SKM-1 treated with dmso at 0.1 percent for 144 hours (cell line): Measurements from ENCODE around the gene RPUSD4.

Experiments used
- DNase-seq: peaks from one replicate; lab custom pipeline; 2025; ENCODE audit not compliant: unreplicated experiment; lab: John Stamatoyannopoulos, UW

RPUSD4 gene

DNA sequence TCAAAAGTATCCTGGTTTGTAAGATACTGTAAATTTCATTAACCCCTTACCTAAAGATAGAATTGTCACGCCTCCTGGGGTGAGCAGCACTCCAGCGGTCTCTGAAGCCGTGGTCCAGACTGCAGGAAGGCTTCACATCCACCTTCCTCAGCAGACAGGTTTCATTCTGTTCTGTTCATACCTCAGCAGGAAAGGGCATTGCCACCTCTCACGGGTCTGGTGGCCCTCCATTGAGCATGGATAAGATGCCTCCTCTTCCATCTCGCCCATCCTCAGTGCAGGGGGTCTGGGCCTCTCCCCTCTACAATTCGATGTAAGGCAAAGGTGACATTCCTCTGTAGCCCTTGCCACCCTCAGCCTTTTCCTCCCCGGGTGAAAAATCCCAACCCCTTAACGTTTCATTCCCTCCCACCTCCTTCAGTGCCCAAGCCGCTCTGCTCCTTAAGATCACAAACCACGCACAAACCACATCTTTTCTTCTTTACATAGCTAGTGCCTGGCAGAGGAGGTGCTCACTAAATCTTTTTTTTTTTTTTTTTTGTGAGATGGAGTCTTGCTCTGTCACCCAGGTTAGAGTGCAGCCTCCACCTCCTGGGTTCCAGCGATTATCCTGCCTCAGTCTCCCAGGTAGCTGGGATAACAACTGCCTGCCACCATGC, 28.5 kb downstream of the RPUSD4 start:
- DNase-seq = no peak

DNA sequence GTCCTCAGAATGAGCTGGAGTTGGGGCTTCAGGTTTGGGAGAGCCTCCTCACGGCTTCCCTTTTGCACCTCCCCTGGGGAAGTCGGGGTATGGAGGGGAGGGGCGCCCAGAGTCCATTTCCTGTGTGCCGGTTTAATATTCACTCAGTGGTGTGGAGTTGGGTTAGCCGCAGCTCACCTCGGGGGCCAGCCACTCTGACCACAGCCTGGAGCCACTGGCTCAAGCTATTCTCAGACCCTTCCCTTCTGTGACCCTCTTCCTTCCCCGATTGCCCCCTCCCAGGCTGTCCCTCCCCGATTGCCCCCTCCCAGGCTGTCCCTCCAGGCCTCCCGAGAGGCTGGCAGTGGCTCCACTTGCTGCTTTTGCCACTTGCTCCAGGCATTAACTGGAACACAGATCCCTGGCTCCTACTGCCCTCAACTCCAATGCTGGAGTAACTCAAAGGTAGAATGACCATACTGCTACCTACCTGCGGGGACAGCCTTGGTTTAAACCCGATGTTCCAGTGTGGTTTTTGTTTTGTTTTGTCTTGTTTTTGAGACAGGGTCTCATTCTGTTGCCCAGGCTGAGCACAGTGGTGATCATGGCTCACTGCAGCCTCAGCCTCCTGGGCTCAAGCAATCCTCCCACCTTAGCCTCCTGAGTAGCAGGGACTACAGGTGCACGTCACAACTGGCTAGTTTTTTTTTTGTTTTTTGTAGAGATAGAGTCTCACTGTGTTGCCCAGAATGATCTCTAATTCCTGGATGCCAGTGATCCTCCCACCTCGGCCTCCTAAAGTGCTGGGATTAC, 29.3 kb downstream of the RPUSD4 start:
- DNase-seq = no peak

DNA sequence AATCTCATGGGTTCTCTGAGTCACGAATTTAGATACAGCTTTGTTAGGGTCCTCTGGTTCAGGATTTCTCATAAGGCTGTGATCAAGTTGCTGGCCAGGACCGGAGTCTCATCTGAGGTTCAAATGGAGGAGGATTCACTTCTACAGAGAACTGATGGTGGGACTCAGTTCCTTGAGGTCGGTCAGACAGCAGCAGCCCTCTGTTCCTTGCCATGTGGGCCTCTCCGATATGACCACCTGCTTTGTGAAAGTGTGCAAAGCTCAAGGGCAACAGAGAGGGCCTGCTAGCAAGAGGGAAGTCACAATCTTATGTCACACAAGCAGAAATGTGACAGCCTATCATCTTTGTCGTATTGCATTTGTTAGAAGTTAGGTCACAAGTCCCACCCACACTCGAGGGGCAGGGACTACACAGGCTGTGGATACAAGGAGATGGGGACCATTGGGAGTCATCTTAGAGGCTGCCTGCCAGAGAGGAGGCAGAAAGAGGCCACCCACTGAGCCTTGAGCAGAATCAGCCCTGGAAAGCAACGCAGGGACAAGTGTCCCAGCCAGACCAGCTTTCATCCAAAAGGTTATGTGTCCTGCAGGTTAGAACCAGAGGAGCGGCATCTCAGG, 34.5 kb downstream of the RPUSD4 start:
- no peak for DNase-seq

DNA sequence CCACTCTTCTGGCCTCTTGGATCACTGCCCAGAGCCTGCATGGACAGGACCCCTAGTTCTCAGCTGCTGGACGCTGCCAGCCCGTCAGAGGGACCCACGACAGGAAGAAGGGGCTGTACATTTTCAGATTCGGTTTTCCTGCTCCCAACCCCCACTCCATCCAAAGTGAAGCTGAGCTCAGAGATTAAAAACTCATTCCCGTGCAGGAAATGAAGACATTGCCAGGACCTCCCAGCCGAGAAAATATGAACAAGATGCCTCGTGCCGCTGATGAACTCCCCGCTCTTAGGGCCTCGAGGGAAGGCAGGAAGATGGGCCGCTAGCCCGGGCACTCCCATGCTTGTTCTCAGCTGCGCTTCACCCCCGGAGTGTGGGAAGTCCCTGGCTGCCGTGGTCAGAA, 36.1 kb downstream of the RPUSD4 start:
- DNase-seq = no peak

DNA sequence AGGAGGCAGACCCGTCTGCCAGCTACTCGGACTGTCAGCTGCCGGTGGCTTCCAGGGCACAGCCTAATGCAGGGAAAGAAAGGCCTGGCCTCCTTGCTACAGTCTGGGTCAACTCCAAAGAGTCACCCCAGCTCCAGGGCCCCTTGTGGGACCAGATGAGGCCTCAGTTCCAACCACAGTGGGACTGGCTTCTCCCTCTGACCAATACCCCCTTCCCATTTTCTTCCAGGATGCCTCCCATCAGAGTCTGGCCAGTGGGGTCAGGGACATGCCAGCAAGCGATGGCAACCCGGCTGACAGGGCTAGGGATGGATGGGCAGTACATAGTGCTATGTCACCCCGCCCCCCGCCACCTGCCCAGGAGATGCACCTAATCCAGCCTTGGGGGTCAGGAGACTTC, 36.6 kb downstream of the RPUSD4 start:
- no peak for DNase-seq

DNA sequence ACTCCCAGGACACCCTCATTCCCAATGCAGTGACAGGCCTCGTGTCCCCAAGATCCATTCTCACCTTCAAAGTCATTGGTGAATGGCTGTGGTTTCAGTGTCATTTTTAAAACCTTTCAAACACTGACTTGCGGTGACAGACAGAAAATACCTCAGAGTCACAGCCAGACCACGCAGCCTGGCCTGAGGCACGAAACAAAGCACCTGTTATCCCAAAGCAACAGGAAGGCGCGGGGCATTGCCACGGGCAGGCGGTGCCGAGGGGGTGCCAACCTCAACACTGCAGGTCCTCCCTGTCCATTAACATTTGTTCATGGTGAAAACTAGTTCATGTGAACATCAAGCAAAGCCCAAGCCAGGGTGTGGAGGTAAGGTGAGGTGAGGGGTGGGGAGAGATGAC, 38.2 kb downstream of the RPUSD4 start:
- DNase-seq = no peak

DNA sequence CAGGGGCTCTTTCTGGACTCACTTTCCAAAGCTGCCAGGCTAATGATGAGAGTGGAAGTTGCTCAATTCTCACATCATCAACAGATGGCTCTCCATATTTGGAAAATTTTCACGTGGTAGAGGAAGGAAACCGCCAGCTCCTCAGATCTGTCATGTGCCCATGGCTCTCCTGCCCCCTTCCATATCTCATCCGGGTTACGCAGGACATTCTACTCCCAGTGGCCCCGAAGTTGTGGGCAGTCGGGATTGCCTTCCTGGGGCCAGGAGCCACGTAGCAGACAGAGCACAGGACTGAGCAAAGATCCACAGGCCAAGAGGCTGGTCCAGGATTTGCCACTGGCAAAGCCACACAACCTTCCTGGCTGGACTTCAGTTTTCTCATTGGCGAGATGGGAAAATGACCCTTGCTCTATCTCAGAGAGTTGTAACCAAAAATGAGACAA, 38.8 kb downstream of the RPUSD4 start:
- peak; percentile 35 for DNase-seq

DNA sequence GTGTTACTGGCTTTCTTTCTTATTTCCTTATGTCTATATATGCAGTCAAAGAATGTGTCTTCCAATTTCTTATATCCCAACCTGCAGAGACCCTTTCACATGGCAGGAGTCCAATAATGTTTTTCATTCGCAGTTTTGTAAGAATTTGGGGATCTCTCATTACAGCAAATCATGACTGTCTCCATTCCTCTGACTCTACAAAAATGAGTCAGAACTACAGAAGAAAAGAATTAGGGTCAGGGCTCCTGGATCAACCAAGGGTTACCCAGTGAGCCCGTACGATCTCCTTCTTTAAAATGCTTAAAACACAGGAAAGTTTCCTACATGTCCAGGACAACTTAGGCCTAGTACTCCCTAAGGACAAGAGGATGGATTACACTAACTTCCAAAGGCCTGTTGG, 42.2 kb downstream of the RPUSD4 start:
- no peak for DNase-seq

DNA sequence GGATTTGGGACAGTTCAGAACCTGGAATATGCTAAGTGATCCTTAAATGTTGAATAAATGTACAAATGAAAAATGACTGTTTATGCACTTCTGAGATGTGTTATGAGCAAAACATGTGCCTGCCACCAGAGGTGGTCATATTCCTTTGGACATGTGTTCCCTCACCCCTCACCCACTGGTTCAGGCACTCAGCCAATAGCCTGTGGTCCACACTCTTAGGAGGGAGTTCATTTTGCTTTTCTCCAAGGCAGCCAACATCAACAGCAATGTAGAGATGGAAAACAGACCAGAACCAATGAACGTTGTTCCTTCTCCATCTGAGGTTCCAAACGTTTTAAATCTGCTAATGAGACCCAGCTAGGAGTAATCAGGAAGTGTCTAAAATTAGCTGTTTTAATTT, 44.0 kb downstream of the RPUSD4 start:
- DNase-seq = no peak

DNA sequence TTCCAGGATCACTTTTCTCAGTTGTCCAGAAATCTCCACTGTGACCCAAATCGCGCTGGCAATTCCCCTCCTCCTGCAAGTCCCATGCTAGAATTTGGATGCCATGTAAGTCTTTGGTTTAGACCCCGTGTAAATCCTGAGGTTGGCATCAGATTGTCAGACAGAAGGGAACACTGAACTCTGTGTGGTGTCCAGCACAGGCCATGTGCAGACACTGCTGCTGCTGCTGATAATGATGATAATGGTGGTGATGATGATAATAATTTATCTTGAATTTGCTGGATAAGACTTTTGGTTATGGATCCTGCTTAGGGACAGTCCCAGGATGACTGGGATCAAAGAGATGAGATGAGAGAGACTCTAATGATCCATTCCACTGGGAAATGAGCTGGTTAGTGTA, 45.0 kb downstream of the RPUSD4 start:
- DNase-seq = no peak

DNA sequence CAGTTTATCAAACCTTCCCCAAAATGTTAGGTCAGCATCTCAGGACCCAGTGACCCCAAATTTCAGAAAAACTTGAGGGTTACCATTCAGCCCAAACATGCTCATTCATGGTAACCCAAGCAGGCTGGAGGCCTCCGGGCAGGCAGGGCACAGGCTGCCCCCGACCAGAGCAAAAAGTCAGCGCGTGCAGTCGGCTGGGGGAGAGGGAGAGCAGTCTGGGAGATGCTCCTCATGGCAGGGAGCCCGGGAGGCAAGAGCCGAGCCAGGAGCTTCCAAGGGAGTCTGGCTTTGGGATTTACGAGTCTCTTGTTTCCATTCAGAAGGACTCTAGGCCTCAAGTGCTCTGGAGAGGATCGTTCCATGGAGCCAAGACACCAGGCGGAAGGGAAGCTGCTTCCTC, 45.7 kb downstream of the RPUSD4 start:
- no peak for DNase-seq

DNA sequence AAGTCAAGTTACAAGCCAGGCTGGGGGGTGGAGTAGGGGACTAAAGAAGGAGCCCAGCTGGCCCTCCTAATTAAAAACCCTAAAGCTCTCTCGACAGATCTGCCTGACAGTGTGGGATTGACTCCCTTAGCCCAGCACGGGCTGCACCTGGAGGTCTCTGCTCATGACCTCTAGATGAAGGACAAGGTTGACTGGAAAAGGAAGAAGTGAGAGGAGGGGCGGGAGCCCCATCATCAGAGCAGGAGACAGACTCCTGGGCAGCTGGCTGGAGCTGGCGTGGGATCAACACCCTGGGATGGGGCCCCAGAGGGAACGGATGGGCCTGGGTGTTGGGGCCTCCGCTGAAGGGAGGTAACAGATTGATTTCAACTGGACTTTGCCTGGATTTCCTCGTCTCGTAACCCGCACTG, 46.1 kb downstream of the RPUSD4 start:
- DNase-seq = no peak

DNA sequence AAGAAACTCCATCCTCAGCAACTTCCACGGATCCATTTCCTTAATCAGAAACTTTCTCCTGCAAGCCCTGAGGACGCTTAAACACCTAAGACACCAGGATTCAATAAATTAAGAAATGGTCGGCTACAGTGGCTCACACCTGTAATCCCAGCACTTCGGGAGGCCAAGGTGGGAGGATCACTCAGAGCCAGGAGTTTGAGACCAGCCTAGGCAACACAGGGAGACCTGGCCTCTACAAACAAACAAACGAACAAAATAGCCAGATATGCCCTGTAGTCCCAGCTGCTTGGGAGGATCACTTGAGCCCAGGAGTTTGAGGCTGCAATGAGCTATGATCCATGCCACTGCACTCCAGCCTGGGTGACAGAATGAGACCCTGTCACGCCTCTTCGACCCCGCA, 46.7 kb downstream of the RPUSD4 start:
- no peak for DNase-seq

DNA sequence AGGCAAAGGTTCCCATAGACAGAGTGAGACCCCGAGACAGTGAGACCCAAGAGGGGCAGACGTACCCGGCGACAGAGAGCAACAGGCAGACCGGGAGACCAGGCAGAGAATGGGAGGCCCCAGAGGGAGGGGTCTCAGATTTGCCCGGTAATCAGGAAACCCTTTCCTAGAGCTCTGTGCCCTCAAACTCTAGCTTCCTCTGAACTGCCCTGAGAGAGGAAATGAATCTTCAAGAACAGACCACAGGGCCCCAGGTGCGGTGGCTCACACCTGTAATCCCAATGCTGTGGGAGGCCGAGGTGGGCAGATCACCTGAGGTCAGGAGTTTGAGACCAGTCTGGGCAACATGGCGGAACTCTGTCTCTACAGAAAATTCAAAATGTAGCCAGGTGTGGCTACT, 47.7 kb downstream of the RPUSD4 start:
- DNase-seq = no peak

DNA sequence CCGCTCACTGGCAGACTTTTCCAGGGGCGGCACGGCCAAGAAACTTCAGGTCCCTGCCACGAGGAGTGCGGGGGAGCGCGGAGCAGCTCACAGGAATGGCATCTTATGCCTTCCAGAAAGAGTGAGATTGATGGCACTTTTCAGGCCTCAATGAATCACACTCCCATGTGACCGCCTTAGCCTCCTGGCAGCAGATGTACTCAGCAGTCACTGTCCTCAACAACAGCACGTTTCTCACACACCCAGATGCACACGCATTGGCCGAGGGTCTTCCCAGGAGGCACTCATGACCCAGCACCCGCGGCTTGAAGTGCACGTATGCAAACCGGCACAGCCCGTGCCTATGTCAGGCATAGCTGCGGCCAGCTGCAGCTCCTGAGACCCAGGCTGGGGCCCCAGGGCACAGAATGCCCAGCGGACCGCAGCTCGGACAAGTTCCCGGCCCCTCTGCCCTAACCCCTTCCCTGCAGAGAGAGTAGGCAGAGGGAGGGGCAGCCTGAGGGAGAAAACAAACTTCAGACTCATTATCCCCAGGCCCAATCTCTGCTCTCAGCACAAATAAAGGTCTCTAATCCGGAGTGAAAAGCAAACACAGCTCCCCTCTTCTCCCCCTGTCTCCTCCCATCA, 48.3 kb downstream of the RPUSD4 start:
- DNase-seq = no peak

DNA sequence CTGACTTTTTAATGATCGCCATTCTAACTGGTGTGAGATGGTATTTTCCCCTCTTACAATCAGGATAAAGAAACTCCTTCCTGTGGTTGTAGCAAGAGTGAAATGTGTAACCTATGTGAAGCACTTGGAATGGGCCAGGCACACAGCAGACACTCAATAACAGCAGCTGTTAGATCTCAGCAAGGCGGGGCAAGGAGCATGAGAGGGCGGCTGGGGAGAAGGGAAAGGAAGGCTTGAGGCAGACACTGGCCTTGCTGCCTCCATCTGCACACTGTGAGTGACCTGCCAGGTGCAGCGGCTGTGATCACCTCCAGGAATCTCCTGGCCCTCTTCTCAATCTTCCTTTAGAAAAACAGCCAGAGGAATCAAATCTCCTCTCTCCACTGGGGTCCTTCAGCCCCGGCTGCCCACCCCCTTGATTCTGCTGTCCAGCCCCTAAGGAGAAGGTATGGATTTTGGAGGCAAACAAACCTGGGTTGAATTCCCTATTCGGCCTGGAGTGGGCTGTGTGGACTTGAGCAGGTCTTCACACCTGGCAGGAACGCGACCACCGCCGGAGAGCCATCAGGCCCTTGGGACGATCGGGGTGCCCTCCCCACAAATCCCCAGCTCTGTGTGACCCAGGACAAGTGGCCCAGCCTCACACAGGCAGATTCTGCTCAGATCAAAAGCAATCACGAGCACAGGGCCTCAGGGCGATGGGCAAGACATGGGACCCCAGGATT, 49.0 kb downstream of the RPUSD4 start:
- no peak for DNase-seq

DNA sequence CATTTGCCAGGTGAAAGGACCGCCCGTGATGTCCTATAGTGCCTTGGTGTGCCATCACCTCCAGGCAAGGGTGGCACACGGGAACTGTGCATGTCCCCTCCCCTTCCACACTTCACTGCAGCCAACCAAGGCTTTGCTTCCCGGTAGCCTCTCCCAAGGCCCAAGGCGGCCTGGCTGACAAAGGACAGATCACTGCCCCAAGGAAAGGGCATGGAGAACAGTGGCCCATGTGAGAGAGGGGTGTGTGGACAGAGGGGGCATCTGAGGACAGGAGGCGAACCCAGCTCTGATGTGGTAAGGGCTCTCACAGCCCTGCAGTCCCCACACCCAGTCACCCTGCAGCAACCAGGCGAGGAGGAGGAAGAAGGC, 50.4 kb downstream of the RPUSD4 start:
- DNase-seq = no peak

DNA sequence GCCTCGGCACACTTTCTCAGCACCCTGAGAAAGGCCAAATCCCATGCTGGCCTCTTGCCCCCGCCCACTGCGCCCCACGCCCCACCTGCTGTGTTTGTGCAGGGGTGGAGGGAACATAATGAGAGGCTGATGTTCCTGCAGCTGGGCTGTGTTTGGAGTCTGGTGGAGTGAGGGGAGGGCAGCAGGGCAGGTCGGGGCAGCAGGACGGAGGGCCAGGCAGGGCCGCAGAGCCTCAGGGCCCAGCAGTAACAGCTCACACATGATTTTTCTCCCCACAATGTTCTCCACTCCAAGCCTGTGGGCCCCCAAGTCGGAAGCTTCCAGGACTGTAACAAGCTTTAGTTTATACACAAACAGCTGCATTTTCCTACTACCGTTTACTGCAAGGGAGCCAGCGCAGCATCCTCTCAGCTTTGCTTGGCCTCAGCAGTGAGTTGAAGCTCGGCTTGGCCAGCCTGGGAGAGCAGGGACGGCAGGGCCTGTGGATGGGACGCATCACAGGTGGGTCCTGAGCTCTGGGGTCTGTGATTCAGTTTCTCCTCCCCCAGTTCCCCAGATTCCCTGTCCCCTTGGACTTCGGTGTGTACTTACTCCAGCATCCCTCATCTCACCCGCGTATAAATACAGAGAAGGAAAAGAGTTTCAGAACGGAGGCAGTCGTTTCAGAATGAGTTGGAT, 51.0 kb downstream of the RPUSD4 start:
- DNase-seq = no peak

DNA sequence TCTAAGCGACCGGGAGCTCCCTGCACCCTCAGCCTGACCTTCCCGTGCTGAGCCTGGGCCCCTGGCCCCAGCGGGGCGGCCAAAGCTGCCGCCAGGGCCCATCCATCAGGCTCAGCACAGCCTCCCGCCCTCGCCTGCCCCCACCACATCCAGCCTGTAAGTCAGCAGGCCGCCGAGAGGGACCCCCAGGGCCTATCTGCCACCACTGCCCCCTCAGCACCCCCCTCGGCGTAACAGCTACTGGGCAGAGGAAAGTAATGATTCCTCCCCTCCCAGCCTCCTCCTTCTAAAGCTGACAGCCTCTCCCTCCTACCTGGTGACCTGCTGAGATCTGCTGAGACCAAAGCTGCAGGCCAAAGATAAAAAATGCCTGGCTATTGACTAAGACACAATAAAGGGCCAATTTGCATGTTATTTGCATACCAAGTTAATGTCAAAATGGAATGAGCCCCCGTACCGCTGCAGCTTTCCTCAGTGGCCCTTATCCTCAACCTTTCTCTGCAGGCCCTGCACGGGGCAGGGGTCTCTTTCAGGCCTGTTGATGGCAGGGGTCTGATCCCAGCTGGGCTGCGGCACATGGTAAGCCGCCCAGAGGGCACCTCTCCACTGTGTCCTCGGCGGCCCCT, 51.6 kb downstream of the RPUSD4 start:
- no peak for DNase-seq

DNA sequence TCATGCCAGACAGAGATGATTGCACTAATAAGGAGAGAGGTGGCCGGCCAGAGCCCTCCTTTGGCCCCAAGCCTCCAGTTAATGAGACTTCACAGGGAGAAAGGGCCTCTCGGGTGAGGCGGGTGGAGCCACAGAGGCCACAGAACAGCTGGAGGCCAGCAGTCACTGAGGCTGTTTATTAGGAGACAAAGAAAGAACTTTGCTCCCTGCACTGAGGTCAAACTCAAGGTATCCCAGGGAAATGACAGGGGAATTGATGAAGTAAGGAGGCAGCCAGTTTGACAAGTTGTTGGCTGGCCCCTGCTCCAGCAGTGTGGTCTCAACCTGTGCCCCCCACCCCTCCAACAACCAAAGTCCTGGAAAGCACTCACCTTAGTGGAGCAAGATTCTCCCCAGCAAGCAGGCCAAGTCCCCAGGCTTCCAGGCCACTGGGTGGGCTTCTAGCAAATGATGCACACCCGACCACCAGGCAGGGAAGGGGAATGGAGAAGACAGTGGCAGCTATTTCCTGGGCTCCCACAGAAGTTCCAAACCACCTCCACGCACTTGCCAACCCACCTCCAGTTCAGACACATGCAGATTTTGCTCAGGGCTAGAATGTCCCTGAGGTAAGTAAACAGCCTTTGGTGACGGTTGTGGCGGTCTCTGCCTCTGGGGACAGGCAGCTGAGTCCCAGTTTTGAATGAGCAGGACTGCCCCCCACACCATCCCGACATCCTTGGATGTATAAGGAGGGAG, 53.2 kb downstream of the RPUSD4 start:
- no peak for DNase-seq
